ENCODE measurements around the gene TRIO. TPM values are rescaled to one million over a fixed set of nuclear protein-coding genes. Genes with fewer than 3 reads are reported as not detected.

The TRIO gene
- total RNA-seq, 3 donors from 2014 or later (not counting 1 experiment from before 2014, with no cell fraction given): 84.6 to 136 (median 94.3) TPM

GRCh38 chr5:14172149-14172795 lies 29.1 kb downstream of the TRIO start:
- Mint-ChIP-seq H3K36me3 (no peaks in the 10 kb centered on the region), H3K27me3 (ENCODE audit: low read depth in 2 of 2) (no peaks in the 10 kb centered on the region), H3K4me1 (peaks cover 54 to 60% of the 10 kb centered on the region in 2 donors), H3K9me3 (no peaks in the 10 kb centered on the region), H3K4me3 (peak overlapping the region; percentile 76), H3K27ac (peak overlapping the region; percentile 72 to 91)
- Histone ChIP-seq H3K36me3 (ENCODE audit: control insufficient read depth, insufficient read depth, low read length) (no peaks in the 10 kb centered on the region), H3K4me1 (ENCODE audit: control insufficient read depth, insufficient read depth, low read length) (peaks cover 38% of the 10 kb centered on the region), H3K27me3 (ENCODE audit: control insufficient read depth, insufficient read depth, low read length) (no peaks in the 10 kb centered on the region), H3K4me3 (ENCODE audit: low read length) (no peak overlapping the region), H3K27ac (ENCODE audit: low read length) (peak overlapping the region; percentile 9), H3K9me3 (ENCODE audit: control insufficient read depth, insufficient read depth, low read length) (no peaks in the 10 kb centered on the region)
- ATAC-seq (peak in 1 of 3 donors; percentile 25), DNase-seq (no peak)
- WGBS (ENCODE audit: insufficient coverage): 54% methylated on average over 5 of the region's 5 CpGs
- intact Hi-C loops (cut with micrococcal nuclease): loop anchor here (5.0 kb wide), 1 partner anchor 35 kb away; no protein-coding TSS in a partner anchor
- no peak for TF ChIP-seq CTCF (IDR thresholded peaks at IDR 0.05)

DNA sequence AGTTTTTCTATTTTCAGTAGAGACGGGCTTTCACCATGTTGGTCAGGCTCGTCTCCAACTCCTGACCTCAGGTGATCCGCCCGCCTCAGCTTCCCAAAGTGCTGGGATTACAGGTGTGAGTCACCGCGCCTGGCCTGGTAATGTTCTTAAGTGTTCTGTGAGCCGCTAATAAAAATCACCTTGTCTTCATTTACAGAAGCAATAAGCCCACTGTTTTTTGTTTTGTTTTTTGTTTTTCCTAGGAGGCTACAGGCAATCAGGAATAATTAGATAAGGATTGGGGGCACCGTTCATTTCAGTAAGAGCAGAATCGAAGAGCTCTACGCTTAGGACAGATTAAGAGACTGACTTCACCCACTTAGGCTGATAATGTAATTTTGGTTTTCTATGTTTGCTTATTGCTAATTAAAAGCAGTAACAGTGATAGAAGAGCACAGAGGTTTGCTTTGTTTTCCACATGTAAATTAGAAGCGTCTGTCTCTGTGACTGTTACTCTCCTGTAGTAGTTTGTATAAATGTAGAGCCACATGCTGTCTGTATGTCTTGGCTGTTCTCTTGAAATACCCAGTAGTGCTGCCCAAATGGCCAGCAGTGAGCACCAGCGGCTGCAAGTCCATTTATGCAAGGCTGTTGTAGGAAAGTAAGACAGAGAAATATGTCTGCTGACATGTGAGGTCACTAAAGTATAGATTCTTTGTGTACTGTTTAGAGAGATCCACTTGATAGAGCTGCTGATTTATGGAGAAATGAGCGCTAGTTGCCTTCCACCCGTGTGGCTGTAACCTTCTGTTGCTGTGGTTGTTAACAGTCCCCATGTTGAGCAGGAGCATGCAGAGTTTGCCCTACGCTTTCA lies 30.5 kb downstream of the TRIO start:
- no peaks in the 10 kb centered on the region for H3K36me3 Mint-ChIP-seq
- DNase-seq (no peak), ATAC-seq (peak; percentile 21 to 50 (median 46))
- H3K27ac Mint-ChIP-seq: peak overlapping the region in 1 of 2 donors; percentile 78
- H3K9me3 Mint-ChIP-seq: no peaks in the 10 kb centered on the region
- no peak overlapping the region for H3K4me3 ChIP-seq (ENCODE audit: low read length)
- H3K27me3 Mint-ChIP-seq (ENCODE audit: low read depth in 2 of 2): no peaks in the 10 kb centered on the region
- H3K27me3 ChIP-seq (ENCODE audit: control insufficient read depth, insufficient read depth, low read length): no peaks in the 10 kb centered on the region
- intact Hi-C loops (cut with micrococcal nuclease): loop anchor here (5.0 kb wide), 1 partner anchor 34 kb away; no protein-coding TSS in a partner anchor
- no peak for TF ChIP-seq CTCF (IDR thresholded peaks at IDR 0.05)
- peaks cover 32% of the 10 kb centered on the region for H3K4me1 ChIP-seq (ENCODE audit: control insufficient read depth, insufficient read depth, low read length)
- 80% methylated on average over 15 of the region's 15 CpGs for WGBS (ENCODE audit: insufficient coverage)
- no peaks in the 10 kb centered on the region for H3K36me3 ChIP-seq (ENCODE audit: control insufficient read depth, insufficient read depth, low read length)
- no peak overlapping the region for H3K27ac ChIP-seq (ENCODE audit: low read length)
- H3K4me3 Mint-ChIP-seq: peak overlapping the region; percentile 35
- no peaks in the 10 kb centered on the region for H3K9me3 ChIP-seq (ENCODE audit: control insufficient read depth, insufficient read depth, low read length)
- peaks cover 46 to 53% of the 10 kb centered on the region in 2 donors for H3K4me1 Mint-ChIP-seq

DNA sequence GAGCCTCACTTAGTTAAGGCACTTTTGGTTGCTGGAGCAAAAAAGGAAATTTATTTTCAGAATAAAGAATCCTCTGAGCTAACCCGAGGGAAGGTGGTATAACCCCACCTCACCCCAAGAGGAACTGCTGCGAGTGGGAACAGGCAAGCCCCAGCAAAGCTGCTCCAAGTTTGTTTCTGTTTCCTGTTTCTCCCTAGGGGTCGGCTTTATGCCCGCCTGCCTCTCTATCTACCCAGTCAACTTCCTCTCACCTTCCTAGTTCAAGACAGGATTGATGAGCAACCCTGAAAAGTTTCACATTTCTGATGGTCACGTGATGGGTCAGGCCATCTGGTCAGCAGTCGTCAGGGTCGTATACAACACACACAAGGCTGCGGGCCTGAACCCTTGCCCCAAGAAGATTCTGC lies 31.1 kb downstream of the TRIO start:
- no peak overlapping the region for H3K27ac ChIP-seq (ENCODE audit: low read length)
- no peak for TF ChIP-seq CTCF (IDR thresholded peaks at IDR 0.05)
- peak overlapping the region; percentile 35 for H3K4me3 Mint-ChIP-seq
- DNase-seq (no peak), ATAC-seq (peak; percentile 27 to 49 (median 41))
- no peaks in the 10 kb centered on the region for H3K9me3 ChIP-seq (ENCODE audit: control insufficient read depth, insufficient read depth, low read length)
- no peaks in the 10 kb centered on the region for H3K27me3 Mint-ChIP-seq (ENCODE audit: low read depth in 2 of 2)
- WGBS (ENCODE audit: insufficient coverage): 22% methylated on average over 8 of the region's 8 CpGs
- peaks cover 30% of the 10 kb centered on the region for H3K4me1 ChIP-seq (ENCODE audit: control insufficient read depth, insufficient read depth, low read length)
- H3K36me3 Mint-ChIP-seq: no peaks in the 10 kb centered on the region
- peak overlapping the region; percentile 18 to 78 for H3K27ac Mint-ChIP-seq
- no peak overlapping the region for H3K4me3 ChIP-seq (ENCODE audit: low read length)
- no peaks in the 10 kb centered on the region for H3K9me3 Mint-ChIP-seq
- H3K4me1 Mint-ChIP-seq: peaks cover 40 to 47% of the 10 kb centered on the region in 2 donors
- no peaks in the 10 kb centered on the region for H3K27me3 ChIP-seq (ENCODE audit: control insufficient read depth, insufficient read depth, low read length)
- intact Hi-C loops (cut with micrococcal nuclease): loop anchor here (5.0 kb wide), 1 partner anchor 33 kb away; no protein-coding TSS in a partner anchor
- H3K36me3 ChIP-seq (ENCODE audit: control insufficient read depth, insufficient read depth, low read length): no peaks in the 10 kb centered on the region
